Skin epidermis (tissue), 12 donors: ENCODE data around the gene ASPG.

Source experiments
- H3K27ac ChIP-seq, 21 experiments: fragments of 200-600 bp; sonication (generic) in 11 of 21; one replicate each; pipeline ENCODE4 v1.5.0; 2020; ENCODE audit warnings: mild to moderate bottlenecking in 3 of 21, inconsistent platforms in 2 of 21, moderate library complexity in 2 of 21
- H3K4me3 ChIP-seq, 7 experiments: fragments of 200-600 bp; sonication (generic) in 2 of 7; one replicate each; pipeline ENCODE4 v1.5.0; 2020; ENCODE audit warnings: inconsistent platforms in 2 of 7, mild to moderate bottlenecking in 2 of 7, moderate library complexity in 1 of 7

Gene ASPG

DNA sequence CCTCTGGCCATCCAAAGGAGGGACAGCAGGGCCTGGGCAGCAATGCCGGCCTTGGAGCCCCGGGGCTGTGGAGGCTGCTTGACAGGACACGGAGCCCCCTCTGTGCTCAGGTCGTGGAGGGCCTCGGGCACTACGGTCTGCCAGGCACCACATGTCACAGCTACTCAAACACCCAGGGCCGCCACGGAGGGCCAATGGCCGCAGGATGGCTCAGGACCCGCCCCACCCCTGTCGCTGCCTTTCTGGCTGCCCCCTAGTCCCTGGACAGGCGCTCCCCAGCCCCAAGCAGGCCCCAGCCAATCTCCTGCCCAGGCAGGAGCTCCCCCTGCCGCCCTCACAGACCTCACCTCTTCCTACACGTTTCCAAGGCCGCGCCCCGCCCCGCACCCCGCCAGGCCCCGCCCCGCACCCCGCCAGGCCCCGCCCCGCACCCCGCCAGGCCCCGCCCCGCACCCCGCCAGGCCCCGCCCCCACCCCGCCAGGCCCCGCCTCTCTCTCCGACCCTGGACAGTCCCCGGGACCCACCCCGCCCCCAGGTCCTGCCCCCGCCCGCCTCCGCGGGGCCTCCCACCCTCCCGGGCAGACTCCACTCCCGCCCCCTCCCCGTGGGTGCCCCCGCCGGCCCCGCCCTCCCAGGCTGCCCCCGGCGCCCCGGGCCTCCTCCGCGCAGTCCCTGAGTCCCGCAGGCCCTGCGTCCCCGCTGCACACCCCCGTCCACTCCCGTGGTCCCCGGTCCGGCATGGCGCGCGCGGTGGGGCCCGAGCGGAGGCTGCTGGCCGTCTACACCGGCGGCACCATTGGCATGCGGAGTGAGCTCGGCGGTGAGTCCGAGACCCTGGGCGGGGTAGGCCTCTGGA, at the start of gene ASPG:
Gene ASPG (plus strand): TSS at position 669 of the 857 bp plus-strand sequence. CDS start 71 bp downstream, at position 740.
- H3K27ac ChIP-seq = no peak within 1 kb of the TSS
- H3K4me3 ChIP-seq = peak within 1 kb of the TSS in 1 of 7 experiments; percentile 13

DNA sequence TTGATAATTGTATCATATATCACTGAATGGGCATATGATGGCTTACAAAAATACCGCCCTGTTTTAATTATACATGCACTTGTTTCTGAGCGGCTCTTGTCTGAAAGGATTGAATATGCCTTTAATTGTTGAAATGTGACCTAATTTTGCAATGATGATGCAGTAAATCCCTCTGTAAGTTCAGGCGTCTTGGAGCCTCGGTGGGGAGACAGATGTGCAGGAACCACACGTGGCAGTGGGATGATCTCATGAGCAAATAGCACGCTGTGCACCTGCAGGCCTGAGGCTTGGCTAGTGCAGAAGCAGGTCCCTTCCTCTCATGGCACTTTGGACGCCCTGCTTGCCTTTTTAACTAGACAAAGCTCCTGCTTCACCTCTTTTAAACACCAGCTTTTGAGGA, 49.3 kb upstream of the ASPG start:
- H3K27ac ChIP-seq = no peak overlapping the region
- no peak overlapping the region for H3K4me3 ChIP-seq

GRCh38 chr14:104037074-104037473, 48.4 kb upstream of the ASPG start:
- H3K27ac ChIP-seq = no peak overlapping the region
- no peak overlapping the region for H3K4me3 ChIP-seq

- H3K4me3 ChIP-seq = no peak overlapping the region
- no peak overlapping the region for H3K27ac ChIP-seq
Observed at GRCh38 chr14:104037903-104038302, 47.6 kb upstream of the ASPG start.

GRCh38 chr14:104039214-104039613, 46.3 kb upstream of the ASPG start:
- Histone ChIP-seq H3K4me3 (no peak overlapping the region), H3K27ac (no peak overlapping the region)

- no peak overlapping the region for H3K4me3 ChIP-seq
- no peak overlapping the region for H3K27ac ChIP-seq
Observed at GRCh38 chr14:104040539-104040938, 45.0 kb upstream of the ASPG start.

GRCh38 chr14:104041430-104042104, 43.9 kb upstream of the ASPG start:
- Histone ChIP-seq H3K4me3 (no peak overlapping the region), H3K27ac (no peak overlapping the region)

GRCh38 chr14:104044016-104044415, 41.5 kb upstream of the ASPG start:
- no peak overlapping the region for H3K4me3 ChIP-seq
- no peak overlapping the region for H3K27ac ChIP-seq

DNA sequence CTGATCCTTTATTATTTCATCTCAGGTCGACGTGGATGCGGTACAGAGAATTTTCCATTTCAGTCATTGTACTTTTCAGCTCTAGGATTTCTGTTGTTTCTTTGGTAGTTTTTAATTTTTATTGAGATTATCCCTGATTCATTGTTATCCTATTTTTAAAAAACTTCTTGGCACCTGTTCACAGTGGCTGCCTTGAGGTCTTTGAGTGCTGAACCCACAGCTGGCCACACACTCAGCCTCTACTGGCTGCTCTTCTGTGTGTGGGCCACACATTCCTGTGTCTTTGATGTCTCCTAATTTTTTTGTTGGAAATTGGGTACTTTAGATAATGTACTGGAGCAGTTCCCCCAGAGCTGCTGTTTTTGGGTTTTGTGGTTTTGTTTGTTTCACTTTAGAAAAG, 37.7 kb upstream of the ASPG start:
- no peak overlapping the region for H3K27ac ChIP-seq

GRCh38 chr14:104048758-104049507, 36.6 kb upstream of the ASPG start:
- H3K27ac ChIP-seq = no peak overlapping the region
- no peak overlapping the region for H3K4me3 ChIP-seq

More for the DNA sequence above, 37.7 kb upstream of the ASPG start:
- no peak overlapping the region for H3K4me3 ChIP-seq

GRCh38 chr14:104049576-104050240, 35.8 kb upstream of the ASPG start:
- no peak overlapping the region for H3K4me3 ChIP-seq
- no peak overlapping the region for H3K27ac ChIP-seq

DNA sequence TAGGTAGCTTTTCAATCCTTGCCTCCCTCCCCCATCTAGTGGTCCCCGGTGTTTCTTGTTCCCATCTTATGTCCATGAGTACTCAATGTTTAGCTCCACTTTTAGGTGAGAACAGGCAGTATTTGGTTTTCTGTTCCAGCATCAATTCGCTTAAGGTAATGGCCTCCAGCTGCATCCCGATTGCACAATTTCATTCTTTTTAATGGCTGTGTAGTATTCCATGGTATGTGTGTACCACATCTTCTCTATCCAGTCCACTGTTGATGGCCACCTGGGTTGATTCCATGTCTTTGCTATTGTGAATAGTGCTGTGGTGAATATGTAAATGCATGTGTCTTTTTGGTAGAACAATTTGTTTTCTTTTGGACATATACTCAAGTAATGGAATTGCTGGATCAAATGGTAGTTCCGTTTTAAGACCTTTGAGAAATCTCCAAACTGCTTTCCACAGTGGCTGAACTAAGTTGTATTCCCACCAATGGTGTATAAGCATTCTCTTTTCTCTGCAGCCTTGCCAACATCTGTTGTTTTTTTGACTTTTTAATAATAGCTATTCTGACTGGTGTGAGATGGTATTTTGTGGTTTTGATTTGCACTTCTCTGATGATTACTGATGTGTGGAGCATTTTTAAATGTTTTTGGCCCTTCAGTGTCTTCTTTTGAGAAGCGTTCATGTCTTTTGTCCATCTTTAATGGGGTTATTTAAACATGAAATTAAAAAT, 34.2 kb upstream of the ASPG start:
- Histone ChIP-seq H3K27ac (no peak overlapping the region), H3K4me3 (no peak overlapping the region)

DNA sequence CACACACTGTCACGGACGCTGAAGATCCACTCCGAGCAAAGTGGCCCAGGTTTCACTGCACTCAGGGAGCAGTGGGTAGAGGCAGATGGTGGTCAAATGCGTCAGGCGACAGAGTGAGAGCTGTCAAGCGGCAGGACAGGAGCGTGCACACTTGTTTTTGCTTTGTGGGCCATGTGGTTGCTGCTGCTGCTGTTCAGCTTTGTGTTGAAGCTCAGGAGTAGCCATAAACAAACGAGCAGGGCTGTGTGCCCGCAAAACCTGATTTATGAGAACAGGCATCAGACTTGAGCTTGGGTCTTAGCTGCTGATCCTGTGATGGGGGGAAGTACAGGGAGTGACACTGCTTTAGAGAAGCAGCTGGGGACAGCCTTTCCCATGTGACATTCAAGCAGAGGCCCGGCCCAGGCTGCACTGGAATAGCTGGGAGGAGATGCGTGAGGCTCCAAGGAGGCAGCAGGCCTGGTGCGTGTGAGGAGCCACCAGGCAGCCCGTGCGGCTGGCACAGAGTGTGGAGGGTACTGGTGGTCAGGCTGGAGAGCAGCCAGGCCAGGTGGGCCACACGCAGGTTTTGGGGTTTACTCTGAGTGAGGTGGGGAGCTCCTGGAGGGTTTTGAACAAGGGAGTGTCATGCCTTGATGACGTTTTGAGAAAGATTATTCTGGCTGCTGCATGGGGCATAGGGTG, 31.1 kb upstream of the ASPG start:
- no peak overlapping the region for H3K4me3 ChIP-seq
- H3K27ac ChIP-seq = no peak overlapping the region

GRCh38 chr14:104062281-104062680, 23.2 kb upstream of the ASPG start:
- no peak overlapping the region for H3K4me3 ChIP-seq
- no peak overlapping the region for H3K27ac ChIP-seq

DNA sequence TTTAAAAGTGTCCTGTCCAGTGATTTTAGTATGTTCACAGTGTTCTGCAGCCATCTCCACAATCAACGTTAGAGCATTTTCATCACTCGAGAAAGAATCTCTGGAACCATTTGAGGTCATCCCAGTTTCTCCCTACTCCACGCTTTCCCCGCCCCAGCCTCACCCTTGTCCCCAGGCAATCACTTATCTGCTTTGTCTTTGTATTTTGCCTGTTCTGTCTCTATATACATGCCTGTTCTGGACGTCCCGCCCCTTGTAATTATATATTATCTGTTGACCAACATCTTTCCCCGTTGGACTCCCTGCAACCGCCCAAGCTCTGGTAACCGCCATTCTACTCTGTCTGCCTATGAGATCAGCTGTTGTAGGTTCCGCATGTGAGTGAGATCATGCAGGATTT, 21.5 kb upstream of the ASPG start:
- H3K27ac ChIP-seq = no peak overlapping the region
- H3K4me3 ChIP-seq = no peak overlapping the region

GRCh38 chr14:104066279-104066678, 19.2 kb upstream of the ASPG start:
- Histone ChIP-seq H3K27ac (no peak overlapping the region), H3K4me3 (no peak overlapping the region)

DNA sequence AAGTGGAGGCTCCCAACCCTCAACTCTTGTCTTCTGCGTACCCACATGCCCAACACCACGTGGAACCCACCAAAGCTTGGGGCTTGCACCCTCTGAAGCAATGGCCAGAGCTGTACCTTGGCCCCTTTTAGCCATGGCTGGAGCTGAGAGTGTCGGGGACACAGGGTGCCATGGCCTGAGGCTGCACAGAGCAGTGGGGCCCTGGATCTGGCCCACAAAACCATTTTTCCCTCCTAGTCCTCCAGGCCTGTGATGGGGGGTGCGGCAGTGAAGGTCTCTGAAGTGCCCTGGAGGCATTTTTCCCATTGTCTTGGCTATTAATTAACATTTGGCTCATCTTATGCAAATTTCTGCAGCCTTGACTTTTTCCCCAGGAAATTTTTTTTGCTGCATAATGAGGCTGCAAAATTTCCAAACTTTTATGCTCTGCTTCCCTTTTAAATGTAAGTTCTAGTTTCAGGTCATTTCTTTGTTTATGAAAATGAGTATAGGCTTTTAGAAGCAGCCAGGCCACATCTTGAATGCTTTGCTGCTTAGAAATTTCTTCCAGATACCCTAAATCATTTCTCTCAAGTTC, 18.7 kb upstream of the ASPG start:
- no peak overlapping the region for H3K4me3 ChIP-seq
- no peak overlapping the region for H3K27ac ChIP-seq

DNA sequence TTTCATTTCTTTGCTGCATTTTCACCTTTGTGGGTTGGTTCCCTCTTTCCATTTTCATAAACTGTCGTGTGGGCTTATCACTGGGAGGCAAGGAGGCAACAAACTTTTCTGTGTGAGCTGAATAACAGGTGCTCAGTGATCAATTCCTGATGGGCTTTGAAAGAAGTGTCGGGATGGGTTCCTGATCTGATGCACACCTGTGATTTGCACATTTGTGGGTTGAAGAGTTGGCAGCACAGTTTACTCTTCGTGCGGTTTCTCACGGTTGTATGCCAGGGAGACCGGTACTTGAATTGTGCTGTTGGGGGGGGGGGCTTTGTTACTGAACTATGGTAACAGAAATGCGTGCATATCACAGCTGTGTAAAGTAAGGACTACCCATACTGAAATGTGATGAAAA, 16.0 kb upstream of the ASPG start:
- H3K4me3 ChIP-seq = no peak overlapping the region
- H3K27ac ChIP-seq = no peak overlapping the region
